ENCODE measurements around the gene ZNF546.

DNA sequence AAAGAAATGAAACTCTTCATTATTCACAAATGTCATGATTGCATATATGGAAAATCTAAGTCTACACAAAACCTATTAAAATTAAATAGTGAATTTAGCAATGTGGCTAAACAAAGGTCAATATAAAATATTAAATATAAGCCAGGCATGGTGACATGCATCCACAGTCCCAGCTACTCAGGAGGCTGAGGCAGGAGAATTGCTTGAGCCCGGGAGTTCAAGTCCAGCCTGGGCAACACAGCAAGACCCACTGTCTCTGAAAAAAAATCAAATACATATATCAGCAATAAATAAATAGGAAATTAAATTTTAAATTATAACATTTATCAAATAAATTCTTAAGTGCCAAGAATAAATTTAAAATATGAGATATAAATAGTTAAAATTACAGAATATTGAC lies 14.0 kb upstream of the ZNF546 start:
- TF ChIP-seq, protein P1, sequence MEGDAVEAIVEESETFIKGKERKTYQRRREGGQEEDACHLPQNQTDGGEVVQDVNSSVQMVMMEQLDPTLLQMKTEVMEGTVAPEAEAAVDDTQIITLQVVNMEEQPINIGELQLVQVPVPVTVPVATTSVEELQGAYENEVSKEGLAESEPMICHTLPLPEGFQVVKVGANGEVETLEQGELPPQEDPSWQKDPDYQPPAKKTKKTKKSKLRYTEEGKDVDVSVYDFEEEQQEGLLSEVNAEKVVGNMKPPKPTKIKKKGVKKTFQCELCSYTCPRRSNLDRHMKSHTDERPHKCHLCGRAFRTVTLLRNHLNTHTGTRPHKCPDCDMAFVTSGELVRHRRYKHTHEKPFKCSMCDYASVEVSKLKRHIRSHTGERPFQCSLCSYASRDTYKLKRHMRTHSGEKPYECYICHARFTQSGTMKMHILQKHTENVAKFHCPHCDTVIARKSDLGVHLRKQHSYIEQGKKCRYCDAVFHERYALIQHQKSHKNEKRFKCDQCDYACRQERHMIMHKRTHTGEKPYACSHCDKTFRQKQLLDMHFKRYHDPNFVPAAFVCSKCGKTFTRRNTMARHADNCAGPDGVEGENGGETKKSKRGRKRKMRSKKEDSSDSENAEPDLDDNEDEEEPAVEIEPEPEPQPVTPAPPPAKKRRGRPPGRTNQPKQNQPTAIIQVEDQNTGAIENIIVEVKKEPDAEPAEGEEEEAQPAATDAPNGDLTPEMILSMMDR (IDR thresholded peaks at IDR 0.05) = no peak
- no peak for TF ChIP-seq POLR2A (IDR thresholded peaks at IDR 0.05)

Measured in vagina (tissue), 2 donors.